Measurements from ENCODE around the gene CHI3L1.

The CHI3L1 gene

DNA sequence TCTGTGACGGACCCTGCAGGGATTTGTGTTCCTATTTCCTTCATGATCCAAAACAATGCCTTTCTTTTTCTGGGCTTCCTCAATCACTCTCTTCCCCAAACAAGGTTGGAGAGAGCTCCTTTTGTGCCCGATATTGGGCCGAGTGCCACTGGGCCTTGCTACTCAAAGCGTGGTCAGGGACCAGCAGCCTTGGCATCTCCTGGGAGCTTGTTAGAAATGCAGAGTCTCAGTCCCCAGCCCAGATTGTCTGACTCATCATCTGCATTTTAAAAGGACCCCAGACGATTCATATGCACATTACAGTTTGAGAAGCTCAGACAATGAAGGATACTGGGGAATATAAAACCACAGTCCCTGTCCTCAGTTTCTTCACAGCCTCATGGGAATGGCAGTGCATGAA is 39.1 kb downstream of the CHI3L1 start:
- H3K4me3 ChIP-seq (replicated peaks; ENCODE audit: low read depth, low read length): no peak overlapping the region
- no peak for DNase-seq (ENCODE audit: extremely low read depth, low read depth)
- TF ChIP-seq, protein P1, sequence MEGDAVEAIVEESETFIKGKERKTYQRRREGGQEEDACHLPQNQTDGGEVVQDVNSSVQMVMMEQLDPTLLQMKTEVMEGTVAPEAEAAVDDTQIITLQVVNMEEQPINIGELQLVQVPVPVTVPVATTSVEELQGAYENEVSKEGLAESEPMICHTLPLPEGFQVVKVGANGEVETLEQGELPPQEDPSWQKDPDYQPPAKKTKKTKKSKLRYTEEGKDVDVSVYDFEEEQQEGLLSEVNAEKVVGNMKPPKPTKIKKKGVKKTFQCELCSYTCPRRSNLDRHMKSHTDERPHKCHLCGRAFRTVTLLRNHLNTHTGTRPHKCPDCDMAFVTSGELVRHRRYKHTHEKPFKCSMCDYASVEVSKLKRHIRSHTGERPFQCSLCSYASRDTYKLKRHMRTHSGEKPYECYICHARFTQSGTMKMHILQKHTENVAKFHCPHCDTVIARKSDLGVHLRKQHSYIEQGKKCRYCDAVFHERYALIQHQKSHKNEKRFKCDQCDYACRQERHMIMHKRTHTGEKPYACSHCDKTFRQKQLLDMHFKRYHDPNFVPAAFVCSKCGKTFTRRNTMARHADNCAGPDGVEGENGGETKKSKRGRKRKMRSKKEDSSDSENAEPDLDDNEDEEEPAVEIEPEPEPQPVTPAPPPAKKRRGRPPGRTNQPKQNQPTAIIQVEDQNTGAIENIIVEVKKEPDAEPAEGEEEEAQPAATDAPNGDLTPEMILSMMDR (IDR thresholded peaks at IDR 0.05; ENCODE audit: low read depth, low read length, missing control alignments): no peak

DNA sequence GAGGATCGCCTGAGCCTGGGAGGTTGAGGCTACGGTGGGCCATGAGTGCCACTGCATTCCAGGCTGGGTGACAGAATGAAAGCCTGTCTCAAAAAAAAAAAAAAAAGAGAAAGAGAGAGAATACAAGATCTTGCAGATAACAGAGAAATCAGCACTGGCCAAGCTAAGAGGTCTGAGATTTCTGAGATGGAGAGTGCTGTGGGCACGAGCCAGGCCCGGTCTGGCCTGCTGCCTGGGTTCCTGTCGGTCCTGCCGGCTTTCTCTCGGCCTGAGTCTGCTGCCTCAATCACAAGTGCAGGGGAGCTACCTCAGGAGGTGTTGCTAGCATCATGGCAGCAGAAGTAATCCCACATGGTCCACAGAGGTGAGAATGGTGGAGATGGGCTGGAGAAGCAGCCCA is 40.0 kb downstream of the CHI3L1 start:
- no peak for DNase-seq (ENCODE audit: extremely low read depth, low read depth)
- TF ChIP-seq, protein P1 (IDR thresholded peaks at IDR 0.05; ENCODE audit: low read depth, low read length, missing control alignments): no peak
- H3K4me3 ChIP-seq (replicated peaks; ENCODE audit: low read depth, low read length): no peak overlapping the region

DNA sequence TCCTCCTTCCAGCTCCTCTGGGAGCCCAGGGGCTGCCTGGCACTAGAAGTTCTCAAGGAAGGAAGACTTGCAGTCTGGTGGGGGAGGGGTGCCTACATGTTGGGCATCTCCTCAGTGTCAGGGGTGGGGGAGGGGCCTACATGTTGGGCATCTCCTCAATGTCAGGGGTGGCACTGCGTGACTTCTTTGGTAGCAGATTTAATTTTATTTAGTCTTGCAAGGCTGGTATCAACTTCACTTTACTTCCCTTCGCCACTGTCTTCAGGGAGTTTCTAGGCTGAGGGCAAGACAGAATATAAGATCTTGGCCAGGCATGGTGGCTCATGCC is 40.5 kb downstream of the CHI3L1 start:
- TF ChIP-seq, protein P1 (IDR thresholded peaks at IDR 0.05; ENCODE audit: low read depth, low read length, missing control alignments): no peak
- no peak overlapping the region for H3K4me3 ChIP-seq (replicated peaks; ENCODE audit: low read depth, low read length)
- DNase-seq (ENCODE audit: extremely low read depth, low read depth): no peak

DNA sequence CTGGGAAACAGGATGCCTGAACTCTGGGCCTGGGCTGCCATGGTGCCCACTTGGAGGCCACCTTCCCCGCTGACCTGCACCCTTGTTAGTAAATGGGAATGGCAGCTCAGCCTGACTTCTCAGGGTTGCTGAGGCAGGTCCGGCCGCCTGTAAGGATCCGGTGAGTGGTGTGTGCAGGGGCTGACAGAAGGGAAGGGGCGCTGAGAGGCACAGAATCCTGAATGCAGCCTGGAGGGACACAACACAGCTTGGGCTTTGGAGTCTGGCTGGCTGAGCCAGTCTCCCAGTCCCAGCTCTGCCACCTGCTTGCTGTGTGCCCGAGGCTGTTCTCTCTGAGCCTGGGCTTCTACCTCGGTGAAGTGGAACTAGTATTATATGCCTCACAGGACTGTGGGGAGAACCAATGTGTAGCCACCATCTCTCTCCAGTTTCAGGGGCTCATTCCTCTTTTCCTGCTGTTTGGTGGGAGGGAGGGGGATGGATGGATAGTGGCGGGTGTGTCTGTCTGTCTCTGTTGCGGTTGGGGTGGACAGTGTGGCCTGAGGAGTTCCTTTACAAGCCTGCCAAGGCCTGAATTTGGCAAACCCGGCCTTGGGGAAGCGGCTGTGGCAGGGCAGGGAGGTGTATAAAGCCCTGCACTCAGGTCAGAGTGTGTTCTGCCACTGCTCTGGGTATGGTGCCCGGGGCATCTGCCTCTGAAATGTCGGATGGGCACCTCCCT is 41.0 kb downstream of the CHI3L1 start:
- H3K4me3 ChIP-seq (replicated peaks; ENCODE audit: low read depth, low read length): no peak overlapping the region
- no peak for DNase-seq (ENCODE audit: extremely low read depth, low read depth)
- TF ChIP-seq, protein P1 (IDR thresholded peaks at IDR 0.05; ENCODE audit: low read depth, low read length, missing control alignments): no peak

DNA sequence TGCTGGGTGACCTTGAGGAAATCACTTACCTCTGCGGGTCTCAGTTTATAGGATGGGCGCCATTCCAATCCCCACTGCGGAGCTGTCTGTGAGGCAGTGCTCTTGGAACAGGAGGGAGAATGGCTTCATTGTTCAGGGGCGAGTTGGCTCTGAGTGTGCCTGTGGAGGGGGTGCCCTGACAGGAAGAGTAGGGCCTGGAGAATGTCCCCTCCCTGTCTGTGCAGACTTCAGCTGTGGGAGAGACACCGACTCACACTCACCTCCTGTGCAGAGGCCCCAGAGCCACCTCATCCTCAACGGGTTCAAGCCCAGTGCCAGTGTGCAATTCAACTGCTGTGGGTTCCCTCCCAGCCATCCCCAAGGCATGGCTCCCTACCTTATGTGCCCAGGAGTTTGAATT is 41.8 kb downstream of the CHI3L1 start:
- DNase-seq (ENCODE audit: extremely low read depth, low read depth): no peak
- TF ChIP-seq, protein P1 (IDR thresholded peaks at IDR 0.05; ENCODE audit: low read depth, low read length, missing control alignments): no peak
- no peak overlapping the region for H3K4me3 ChIP-seq (replicated peaks; ENCODE audit: low read depth, low read length)

DNA sequence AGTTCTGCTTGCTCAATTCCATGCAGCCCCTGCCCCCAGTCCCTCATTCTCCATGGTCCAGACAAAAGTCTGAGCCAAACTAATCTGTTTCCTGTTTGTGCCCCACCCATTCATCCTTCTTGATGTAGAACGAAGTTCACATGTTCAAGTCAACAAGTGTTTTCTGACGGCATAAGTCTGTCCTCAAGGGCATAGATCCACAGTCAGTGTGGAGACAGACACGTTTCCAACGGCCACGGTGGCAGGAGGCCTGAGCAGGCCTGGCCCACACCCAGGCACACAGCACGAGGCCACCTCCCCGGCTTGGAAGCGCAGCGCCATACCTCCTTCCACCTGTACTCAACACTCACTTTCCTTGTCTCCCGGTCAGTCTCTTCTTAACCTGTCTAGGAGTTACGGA is 42.9 kb downstream of the CHI3L1 start:
- no peak overlapping the region for H3K4me3 ChIP-seq (replicated peaks; ENCODE audit: low read depth, low read length)
- no peak for DNase-seq (ENCODE audit: extremely low read depth, low read depth)
- TF ChIP-seq, protein P1 (IDR thresholded peaks at IDR 0.05; ENCODE audit: low read depth, low read length, missing control alignments): no peak

Data from HFF-Myc (cell line).